ENCODE results near the gene ZNF710.

Gene ZNF710

GRCh38 chr15:90124507-90124906 lies 123.4 kb downstream of the ZNF710 start:
- no peaks in the 10 kb centered on the region for H3K9me3 ChIP-seq (ENCODE audit: control insufficient read depth in 1 of 2, low read length in 2 of 2)
- no peaks in the 10 kb centered on the region for H3K27me3 ChIP-seq (ENCODE audit: low read depth, low read length)
- H3K36me3 ChIP-seq (ENCODE audit: control insufficient read depth in 1 of 2, insufficient read depth in 2 of 2, low read length in 2 of 2) = no peaks in the 10 kb centered on the region
- H3K4me1 ChIP-seq (ENCODE audit: control insufficient read depth in 1 of 2, insufficient read depth in 2 of 2, low read length in 2 of 2) = peaks cover 0 to 7% of the 10 kb centered on the region in 2 donors
- no peak overlapping the region for H3K4me3 ChIP-seq (ENCODE audit: low read depth in 1 of 2, low read length in 2 of 2)
- H3K27ac ChIP-seq (ENCODE audit: low read length) = no peak overlapping the region

- no peaks in the 10 kb centered on the region for H3K27me3 ChIP-seq (ENCODE audit: low read depth, low read length)
- no peaks in the 10 kb centered on the region for H3K9me3 ChIP-seq (ENCODE audit: control insufficient read depth in 1 of 2, low read length in 2 of 2)
- peaks cover 0 to 7% of the 10 kb centered on the region in 2 donors for H3K4me1 ChIP-seq (ENCODE audit: control insufficient read depth in 1 of 2, insufficient read depth in 2 of 2, low read length in 2 of 2)
- no peaks in the 10 kb centered on the region for H3K36me3 ChIP-seq (ENCODE audit: control insufficient read depth in 1 of 2, insufficient read depth in 2 of 2, low read length in 2 of 2)
- H3K4me3 ChIP-seq (ENCODE audit: low read depth in 1 of 2, low read length in 2 of 2) = no peak overlapping the region
- H3K27ac ChIP-seq (ENCODE audit: low read length) = no peak overlapping the region
These were observed 124.9 kb downstream of the ZNF710 start for GRCh38 chr15:90126022-90126421.

GRCh38 chr15:90126596-90127435 lies 125.7 kb downstream of the ZNF710 start:
- H3K9me3 ChIP-seq (ENCODE audit: control insufficient read depth in 1 of 2, low read length in 2 of 2) = no peaks in the 10 kb centered on the region

GRCh38 chr15:90130291-90130690 lies 129.2 kb downstream of the ZNF710 start:
- H3K9me3 ChIP-seq (ENCODE audit: control insufficient read depth in 1 of 2, low read length in 2 of 2) = no peaks in the 10 kb centered on the region
- no peaks in the 10 kb centered on the region for H3K27me3 ChIP-seq (ENCODE audit: low read depth, low read length)
- no peaks in the 10 kb centered on the region for H3K36me3 ChIP-seq (ENCODE audit: control insufficient read depth in 1 of 2, insufficient read depth in 2 of 2, low read length in 2 of 2)
- no peak overlapping the region for H3K4me3 ChIP-seq (ENCODE audit: low read depth in 1 of 2, low read length in 2 of 2)
- no peak overlapping the region for H3K27ac ChIP-seq (ENCODE audit: low read length)
- H3K4me1 ChIP-seq (ENCODE audit: control insufficient read depth in 1 of 2, insufficient read depth in 2 of 2, low read length in 2 of 2) = peaks cover 0 to 7% of the 10 kb centered on the region in 2 donors

More at GRCh38 chr15:90126596-90127435, 125.7 kb downstream of the ZNF710 start:
- H3K36me3 ChIP-seq (ENCODE audit: control insufficient read depth in 1 of 2, insufficient read depth in 2 of 2, low read length in 2 of 2) = no peaks in the 10 kb centered on the region
- peak overlapping the region; percentile 27 for H3K27ac ChIP-seq (ENCODE audit: low read length)
- peaks cover 0 to 7% of the 10 kb centered on the region in 2 donors for H3K4me1 ChIP-seq (ENCODE audit: control insufficient read depth in 1 of 2, insufficient read depth in 2 of 2, low read length in 2 of 2)
- H3K27me3 ChIP-seq (ENCODE audit: low read depth, low read length) = no peaks in the 10 kb centered on the region
- H3K4me3 ChIP-seq (ENCODE audit: low read depth in 1 of 2, low read length in 2 of 2) = no peak overlapping the region
